HUES48 (cell line): ENCODE measurements around the gene TRAF1.

Experiments
- H3K27ac ChIP-seq: one replicate; pipeline ENCODE4 v1.7.0; 2013; ENCODE audit warnings: low read depth, low read length, inconsistent platforms
- H3K27me3 ChIP-seq: 2 replicates; pipeline ENCODE4 v1.6.1; 2013; ENCODE audit warnings: mild to moderate bottlenecking, low read length; ENCODE audit not compliant: control insufficient read depth, insufficient read depth
- H3K36me3 ChIP-seq: 2 replicates; pipeline ENCODE4 v1.6.1; 2013; ENCODE audit warnings: low read length; ENCODE audit not compliant: control insufficient read depth, insufficient read depth
- H3K4me1 ChIP-seq: 2 replicates; pipeline ENCODE4 v1.6.1; 2013; ENCODE audit warnings: mild to moderate bottlenecking, low read length; ENCODE audit not compliant: control insufficient read depth, insufficient read depth
- H3K4me3 ChIP-seq: 2 replicates; pipeline ENCODE4 v1.5.1; 2013; ENCODE audit warnings: mild to moderate bottlenecking, low read depth, low read length
- H3K9ac ChIP-seq: 2 replicates; pipeline ENCODE4 v1.6.1; 2013; ENCODE audit warnings: mild to moderate bottlenecking, low read depth, low read length, moderate library complexity
- H3K9me3 ChIP-seq: 2 replicates; pipeline ENCODE4 v1.6.1; 2013; ENCODE audit warnings: low read length; ENCODE audit not compliant: control insufficient read depth, insufficient read depth

The TRAF1 gene

GRCh38 chr9:120940573-120940972, 14.0 kb upstream of the TRAF1 start:
- no peak overlapping the region for H3K4me3 ChIP-seq
- no peak overlapping the region for H3K27ac ChIP-seq
- no peaks in the 10 kb centered on the region for H3K9me3 ChIP-seq
- H3K27me3 ChIP-seq, result no peaks in the 10 kb centered on the region
- H3K9ac ChIP-seq, result no peak overlapping the region
- H3K36me3 ChIP-seq, result no peaks in the 10 kb centered on the region
- H3K4me1 ChIP-seq, result peaks cover 48% of the 10 kb centered on the region

- Histone ChIP-seq H3K27me3 (no peaks in the 10 kb centered on the region), H3K4me3 (no peak overlapping the region), H3K27ac (no peak overlapping the region), H3K9ac (no peak overlapping the region), H3K4me1 (peaks cover 36% of the 10 kb centered on the region), H3K9me3 (no peaks in the 10 kb centered on the region), H3K36me3 (no peaks in the 10 kb centered on the region)
Measured at GRCh38 chr9:120938851-120939250, 12.3 kb upstream of the TRAF1 start.

DNA sequence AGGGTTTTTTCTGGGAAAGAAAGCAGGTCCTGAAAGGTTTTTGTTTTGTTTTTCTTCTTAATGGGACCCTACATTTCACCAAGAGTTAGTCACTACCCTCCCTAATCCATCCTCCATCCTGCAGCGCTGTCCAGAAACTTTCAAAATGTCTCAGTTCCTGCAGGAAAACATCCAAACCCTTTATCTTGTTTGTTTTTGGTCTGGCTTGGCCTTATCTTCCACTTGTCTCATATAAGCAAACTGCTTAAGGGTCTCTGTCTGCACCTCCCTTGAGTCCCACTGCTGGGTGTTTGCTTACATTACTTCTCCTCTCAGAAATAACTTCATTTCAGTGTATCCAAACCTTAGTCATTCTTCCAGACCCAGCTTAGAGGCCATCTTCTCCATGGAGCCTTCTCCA, 11.0 kb upstream of the TRAF1 start:
- Histone ChIP-seq H3K36me3 (no peaks in the 10 kb centered on the region), H3K4me1 (peaks cover 26% of the 10 kb centered on the region), H3K27me3 (no peaks in the 10 kb centered on the region), H3K4me3 (no peak overlapping the region), H3K9ac (no peak overlapping the region), H3K27ac (no peak overlapping the region), H3K9me3 (no peaks in the 10 kb centered on the region)

- H3K36me3 ChIP-seq, result no peaks in the 10 kb centered on the region
- H3K27me3 ChIP-seq, result no peaks in the 10 kb centered on the region
- H3K4me1 ChIP-seq, result peaks cover 21% of the 10 kb centered on the region
- H3K9me3 ChIP-seq, result no peaks in the 10 kb centered on the region
- H3K9ac ChIP-seq, result no peak overlapping the region
- H3K27ac ChIP-seq, result no peak overlapping the region
- no peak overlapping the region for H3K4me3 ChIP-seq
Measured at GRCh38 chr9:120937127-120937526, 10.5 kb upstream of the TRAF1 start.

GRCh38 chr9:120936764-120937122, 10.1 kb upstream of the TRAF1 start:
- H3K27me3 ChIP-seq, result no peaks in the 10 kb centered on the region
- H3K27ac ChIP-seq, result no peak overlapping the region
- H3K4me1 ChIP-seq, result peaks cover 20% of the 10 kb centered on the region
- no peak overlapping the region for H3K9ac ChIP-seq
- H3K4me3 ChIP-seq, result no peak overlapping the region
- H3K9me3 ChIP-seq, result no peaks in the 10 kb centered on the region
- no peaks in the 10 kb centered on the region for H3K36me3 ChIP-seq

DNA sequence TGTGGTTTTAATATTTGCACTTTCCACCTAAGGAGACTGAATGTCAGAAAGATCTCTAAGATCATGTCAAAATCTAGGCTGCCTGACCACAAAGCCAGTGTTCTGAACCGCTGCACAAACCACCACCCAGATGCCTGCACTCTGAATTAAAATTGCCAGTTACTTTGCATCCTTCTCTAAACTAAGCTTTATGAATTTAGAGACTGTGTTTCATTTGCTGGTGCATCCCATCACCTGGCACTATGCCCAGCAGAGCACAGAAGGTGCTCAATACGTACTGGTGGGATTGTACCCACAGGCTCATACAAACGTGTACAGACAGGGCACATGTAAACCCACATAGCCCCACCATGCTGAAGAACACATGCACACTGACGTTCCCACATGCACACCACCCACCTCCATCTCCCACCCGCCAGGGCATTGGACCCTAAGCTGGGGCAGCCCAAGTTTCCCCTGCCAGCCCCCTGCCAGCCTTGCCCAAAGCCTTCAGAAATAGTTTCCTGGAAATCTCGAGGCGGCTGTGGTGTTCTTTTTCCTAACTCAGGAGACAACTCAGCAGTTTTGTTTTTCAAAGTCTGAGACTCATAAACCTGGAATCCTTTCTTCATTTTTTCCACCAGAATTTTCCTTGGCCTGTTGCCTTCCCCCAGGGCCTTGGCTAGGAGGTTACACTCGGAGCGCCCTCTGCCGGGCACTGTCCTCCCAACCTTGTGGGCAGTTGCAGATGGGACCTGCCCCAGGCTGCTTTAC, 9.6 kb upstream of the TRAF1 start:
- Histone ChIP-seq H3K9ac (no peak overlapping the region), H3K27ac (no peak overlapping the region), H3K4me3 (no peak overlapping the region)

GRCh38 chr9:120935383-120935857, 8.8 kb upstream of the TRAF1 start:
- no peak overlapping the region for H3K4me3 ChIP-seq
- no peak overlapping the region for H3K27ac ChIP-seq

More for the DNA sequence above, 9.6 kb upstream of the TRAF1 start:
- Histone ChIP-seq H3K4me1 (peaks cover 17% of the 10 kb centered on the region), H3K9me3 (no peaks in the 10 kb centered on the region), H3K36me3 (no peaks in the 10 kb centered on the region), H3K27me3 (no peaks in the 10 kb centered on the region)

GRCh38 chr9:120934281-120934680, 7.7 kb upstream of the TRAF1 start:
- no peak overlapping the region for H3K4me3 ChIP-seq
- no peaks in the 10 kb centered on the region for H3K4me1 ChIP-seq
- H3K27me3 ChIP-seq, result no peaks in the 10 kb centered on the region
- no peak overlapping the region for H3K9ac ChIP-seq
- no peaks in the 10 kb centered on the region for H3K9me3 ChIP-seq
- H3K27ac ChIP-seq, result no peak overlapping the region
- no peaks in the 10 kb centered on the region for H3K36me3 ChIP-seq

More at GRCh38 chr9:120935383-120935857, 8.8 kb upstream of the TRAF1 start:
- H3K36me3 ChIP-seq, result no peaks in the 10 kb centered on the region
- no peaks in the 10 kb centered on the region for H3K27me3 ChIP-seq
- no peaks in the 10 kb centered on the region for H3K9me3 ChIP-seq
- no peak overlapping the region for H3K9ac ChIP-seq
- peaks cover 9% of the 10 kb centered on the region; the same call in 1 of the 2 replicates for H3K4me1 ChIP-seq

GRCh38 chr9:120933310-120934055, 6.9 kb upstream of the TRAF1 start:
- no peak overlapping the region for H3K4me3 ChIP-seq
- H3K27me3 ChIP-seq, result no peaks in the 10 kb centered on the region
- no peaks in the 10 kb centered on the region for H3K4me1 ChIP-seq
- H3K27ac ChIP-seq, result no peak overlapping the region
- no peaks in the 10 kb centered on the region for H3K9me3 ChIP-seq
- H3K36me3 ChIP-seq, result no peaks in the 10 kb centered on the region
- H3K9ac ChIP-seq, result no peak overlapping the region

DNA sequence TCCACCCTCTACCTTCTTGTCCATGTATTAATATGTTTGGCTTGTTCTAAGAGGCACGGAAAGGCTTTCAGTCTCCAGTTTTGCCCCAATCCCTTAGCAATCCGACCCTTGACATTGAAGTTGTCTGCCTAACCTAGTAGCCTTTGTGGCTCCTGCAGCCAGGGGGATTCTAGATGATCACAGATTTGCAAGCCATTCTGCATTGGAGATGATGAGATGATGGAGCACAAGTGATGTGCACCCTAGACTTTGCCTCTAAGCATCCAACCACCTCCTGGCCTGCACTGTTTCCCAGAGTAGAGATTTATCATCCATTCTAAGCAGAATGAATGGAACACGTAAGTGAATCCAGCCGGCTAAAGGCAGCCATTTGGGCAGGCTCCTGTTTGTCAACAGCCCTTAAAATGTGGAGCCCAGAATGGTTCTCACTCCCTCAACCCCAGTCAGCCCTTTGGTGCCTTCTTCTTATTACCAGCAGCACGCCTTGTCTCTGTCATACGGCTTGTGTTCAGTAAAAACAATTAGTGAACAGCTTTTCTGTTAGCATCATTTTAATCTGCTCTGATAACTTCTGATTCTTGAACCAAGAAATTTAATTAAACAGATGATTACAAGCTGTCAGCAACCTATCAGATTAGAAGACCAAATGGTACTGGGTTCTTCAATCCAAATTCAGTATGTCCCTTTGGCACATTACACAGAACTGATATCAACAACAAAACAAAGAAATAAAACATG, 5.7 kb upstream of the TRAF1 start:
- Histone ChIP-seq H3K27me3 (peaks cover 9% of the 10 kb centered on the region), H3K4me3 (no peak overlapping the region), H3K9ac (no peak overlapping the region), H3K27ac (no peak overlapping the region), H3K9me3 (no peaks in the 10 kb centered on the region), H3K4me1 (no peaks in the 10 kb centered on the region; the same call in 1 of the 2 replicates), H3K36me3 (no peaks in the 10 kb centered on the region)
